Muscle layer of colon (tissue), 2 donors: ENCODE data around the gene DSCAM.

Experiments used
- H3K27ac ChIP-seq: one replicate; pipeline ENCODE4 v1.7.0; 2013; ENCODE audit warnings: low read depth, mild to moderate bottlenecking, low read length, moderate library complexity
- H3K27me3 ChIP-seq, 2 donors: one replicate each; pipeline ENCODE4 v1.7.0; 2013; ENCODE audit warnings: low read length in 2 of 2, mild to moderate bottlenecking in 2 of 2; ENCODE audit not compliant: insufficient read depth in 2 of 2, control insufficient read depth in 1 of 2
- H3K36me3 ChIP-seq: one replicate; pipeline ENCODE4 v1.7.0; 2013; ENCODE audit warnings: mild to moderate bottlenecking, low read length; ENCODE audit not compliant: insufficient read depth
- H3K4me1 ChIP-seq: one replicate; pipeline ENCODE4 v1.7.0; 2013; ENCODE audit warnings: mild to moderate bottlenecking, low read length; ENCODE audit not compliant: insufficient read depth
- H3K4me3 ChIP-seq, 2 donors: one replicate each; pipeline ENCODE4 v1.7.0; 2013; ENCODE audit warnings: low read length in 2 of 2, low read depth in 1 of 2, mild to moderate bottlenecking in 1 of 2, moderate library complexity in 1 of 2
- H3K9ac ChIP-seq: one replicate; pipeline ENCODE4 v1.7.0; 2013; ENCODE audit warnings: low read length
- H3K9me3 ChIP-seq: one replicate; pipeline ENCODE4 v1.7.0; 2013; ENCODE audit warnings: mild to moderate bottlenecking, low read length
- donor health status: abdominal sarcoma.
- donor health status: Adenocarcinoma of cecum.

The DSCAM gene

GRCh38 chr21:40620386-40621145 is 226.4 kb downstream of the DSCAM start:
- Histone ChIP-seq H3K27me3 (no peaks in the 10 kb centered on the region), H3K36me3 (no peaks in the 10 kb centered on the region)

GRCh38 chr21:40618191-40618973 is 228.6 kb downstream of the DSCAM start:
- Histone ChIP-seq H3K36me3 (no peaks in the 10 kb centered on the region), H3K27me3 (no peaks in the 10 kb centered on the region), H3K9me3 (no peaks in the 10 kb centered on the region), H3K4me3 (no peak overlapping the region), H3K9ac (no peak overlapping the region), H3K4me1 (no peaks in the 10 kb centered on the region), H3K27ac (no peak overlapping the region)

More at GRCh38 chr21:40620386-40621145, 226.4 kb downstream of the DSCAM start:
- Histone ChIP-seq H3K9me3 (no peaks in the 10 kb centered on the region), H3K4me3 (no peak overlapping the region), H3K27ac (no peak overlapping the region), H3K9ac (no peak overlapping the region), H3K4me1 (no peaks in the 10 kb centered on the region)

GRCh38 chr21:40616377-40616704 is 230.6 kb downstream of the DSCAM start:
- H3K36me3 ChIP-seq: no peaks in the 10 kb centered on the region
- H3K27ac ChIP-seq: no peak overlapping the region
- H3K4me3 ChIP-seq: no peak overlapping the region
- H3K27me3 ChIP-seq: no peaks in the 10 kb centered on the region
- no peak overlapping the region for H3K9ac ChIP-seq
- no peaks in the 10 kb centered on the region for H3K9me3 ChIP-seq
- no peaks in the 10 kb centered on the region for H3K4me1 ChIP-seq

GRCh38 chr21:40615505-40616376 is 231.2 kb downstream of the DSCAM start:
- Histone ChIP-seq H3K4me3 (no peak overlapping the region), H3K27me3 (no peaks in the 10 kb centered on the region), H3K4me1 (no peaks in the 10 kb centered on the region), H3K9me3 (no peaks in the 10 kb centered on the region), H3K9ac (no peak overlapping the region), H3K27ac (no peak overlapping the region), H3K36me3 (no peaks in the 10 kb centered on the region)

GRCh38 chr21:40613546-40614030 is 233.4 kb downstream of the DSCAM start:
- H3K9me3 ChIP-seq: no peaks in the 10 kb centered on the region
- no peak overlapping the region for H3K9ac ChIP-seq
- H3K27ac ChIP-seq: no peak overlapping the region
- H3K27me3 ChIP-seq: no peaks in the 10 kb centered on the region
- no peak overlapping the region for H3K4me3 ChIP-seq
- no peaks in the 10 kb centered on the region for H3K36me3 ChIP-seq
- H3K4me1 ChIP-seq: no peaks in the 10 kb centered on the region

GRCh38 chr21:40610345-40610744 is 236.6 kb downstream of the DSCAM start:
- H3K36me3 ChIP-seq: no peaks in the 10 kb centered on the region
- H3K27ac ChIP-seq: no peak overlapping the region
- H3K27me3 ChIP-seq: no peaks in the 10 kb centered on the region
- H3K9ac ChIP-seq: no peak overlapping the region
- no peak overlapping the region for H3K4me3 ChIP-seq
- H3K4me1 ChIP-seq: no peaks in the 10 kb centered on the region
- H3K9me3 ChIP-seq: no peaks in the 10 kb centered on the region

- Histone ChIP-seq H3K4me1 (no peaks in the 10 kb centered on the region), H3K9ac (no peak overlapping the region), H3K27me3 (no peaks in the 10 kb centered on the region), H3K27ac (no peak overlapping the region), H3K9me3 (no peaks in the 10 kb centered on the region), H3K4me3 (no peak overlapping the region), H3K36me3 (no peaks in the 10 kb centered on the region)
These were observed 240.6 kb downstream of the DSCAM start for GRCh38 chr21:40606341-40606740.

- Histone ChIP-seq H3K27ac (no peak overlapping the region), H3K9ac (no peak overlapping the region), H3K9me3 (no peaks in the 10 kb centered on the region), H3K4me1 (no peaks in the 10 kb centered on the region), H3K36me3 (no peaks in the 10 kb centered on the region), H3K4me3 (no peak overlapping the region), H3K27me3 (no peaks in the 10 kb centered on the region)
These were observed 241.9 kb downstream of the DSCAM start for GRCh38 chr21:40605094-40605493.

- Histone ChIP-seq H3K9ac (no peak overlapping the region), H3K9me3 (no peaks in the 10 kb centered on the region), H3K36me3 (no peaks in the 10 kb centered on the region), H3K4me3 (no peak overlapping the region), H3K4me1 (no peaks in the 10 kb centered on the region), H3K27me3 (no peaks in the 10 kb centered on the region), H3K27ac (no peak overlapping the region)
These were observed 243.2 kb downstream of the DSCAM start for GRCh38 chr21:40603774-40604173.

GRCh38 chr21:40602080-40602479 is 244.9 kb downstream of the DSCAM start:
- H3K27ac ChIP-seq: no peak overlapping the region
- H3K4me3 ChIP-seq: no peak overlapping the region
- no peaks in the 10 kb centered on the region for H3K9me3 ChIP-seq
- H3K36me3 ChIP-seq: no peaks in the 10 kb centered on the region
- no peaks in the 10 kb centered on the region for H3K27me3 ChIP-seq
- H3K4me1 ChIP-seq: no peaks in the 10 kb centered on the region
- no peak overlapping the region for H3K9ac ChIP-seq

GRCh38 chr21:40595806-40596205 is 251.2 kb downstream of the DSCAM start:
- Histone ChIP-seq H3K9ac (no peak overlapping the region), H3K27ac (no peak overlapping the region), H3K36me3 (no peaks in the 10 kb centered on the region), H3K27me3 (no peaks in the 10 kb centered on the region), H3K9me3 (no peaks in the 10 kb centered on the region), H3K4me3 (no peak overlapping the region), H3K4me1 (no peaks in the 10 kb centered on the region)
